Choroid plexus epithelial cell (primary cell): ENCODE results near the gene CFD.
"Not testable (repeated sequence)": the region's sequence is repeated elsewhere in the genome, so short reads cannot be mapped to it uniquely, and the experiment has no call there.

Source experiments
- DNase-seq: peaks from one replicate; pipeline ENCODE4 v3.0.0-alpha.2; 2010; ENCODE audit warnings: low read depth
- H3K4me3 ChIP-seq: 2 replicates; pipeline ENCODE4 v1.5.1; 2011; ENCODE audit warnings: low read depth, mild to moderate bottlenecking, control low read depth, low read length, moderate library complexity
- CTCF ChIP-seq: conservative IDR thresholded peaks from 2 replicates; pipeline ENCODE4 v1.5.1; 2011; ENCODE audit warnings: low read depth, mild to moderate bottlenecking, control low read depth, inconsistent platforms, low read length, moderate library complexity

The CFD gene

GRCh38 chr19:850979-851335 lies 8.5 kb upstream of the CFD start:
- DNase-seq = no peak
- H3K4me3 ChIP-seq = no peak overlapping the region
- TF ChIP-seq CTCF = no peak

- no peak for DNase-seq
- H3K4me3 ChIP-seq = no peak within 1 kb of the TSS
- TF ChIP-seq CTCF = no peak
Observed at GRCh38 chr19:852136-853013, 7.1 kb upstream of the CFD start, which contains the start of gene ELANE. Gene ELANE, plus strand, starts transcription at chr19:852303. Its CDS starts 26 bp downstream, at chr19:852329.

- no peak for TF ChIP-seq CTCF
- DNase-seq = no peak
- no peak overlapping the region for H3K4me3 ChIP-seq
Observed at GRCh38 chr19:853014-853585, 6.4 kb upstream of the CFD start.

GRCh38 chr19:853614-854220 lies 5.7 kb upstream of the CFD start:
- not testable (repeated sequence) for DNase-seq, H3K4me3 ChIP-seq

- DNase-seq = no peak
- H3K4me3 ChIP-seq = no peak overlapping the region
- no peak for TF ChIP-seq CTCF
Observed at GRCh38 chr19:854549-854948, 4.9 kb upstream of the CFD start.

- no peak for TF ChIP-seq CTCF
- no peak for DNase-seq
- H3K4me3 ChIP-seq = no peak overlapping the region
Observed at GRCh38 chr19:855142-855541, 4.3 kb upstream of the CFD start.

- DNase-seq = no peak
- no peak for TF ChIP-seq CTCF
- no peak overlapping the region for H3K4me3 ChIP-seq
Observed at GRCh38 chr19:855566-856120, 3.8 kb upstream of the CFD start.
